CD4-positive, alpha-beta T cell treated with Interleukin-4 for 4 hours (primary cell): ENCODE results near the gene LELP1.

Experiments used
- DNase-seq: peaks from one replicate; pipeline ENCODE4 v3.0.0-alpha.2; 2020

Gene LELP1

DNA sequence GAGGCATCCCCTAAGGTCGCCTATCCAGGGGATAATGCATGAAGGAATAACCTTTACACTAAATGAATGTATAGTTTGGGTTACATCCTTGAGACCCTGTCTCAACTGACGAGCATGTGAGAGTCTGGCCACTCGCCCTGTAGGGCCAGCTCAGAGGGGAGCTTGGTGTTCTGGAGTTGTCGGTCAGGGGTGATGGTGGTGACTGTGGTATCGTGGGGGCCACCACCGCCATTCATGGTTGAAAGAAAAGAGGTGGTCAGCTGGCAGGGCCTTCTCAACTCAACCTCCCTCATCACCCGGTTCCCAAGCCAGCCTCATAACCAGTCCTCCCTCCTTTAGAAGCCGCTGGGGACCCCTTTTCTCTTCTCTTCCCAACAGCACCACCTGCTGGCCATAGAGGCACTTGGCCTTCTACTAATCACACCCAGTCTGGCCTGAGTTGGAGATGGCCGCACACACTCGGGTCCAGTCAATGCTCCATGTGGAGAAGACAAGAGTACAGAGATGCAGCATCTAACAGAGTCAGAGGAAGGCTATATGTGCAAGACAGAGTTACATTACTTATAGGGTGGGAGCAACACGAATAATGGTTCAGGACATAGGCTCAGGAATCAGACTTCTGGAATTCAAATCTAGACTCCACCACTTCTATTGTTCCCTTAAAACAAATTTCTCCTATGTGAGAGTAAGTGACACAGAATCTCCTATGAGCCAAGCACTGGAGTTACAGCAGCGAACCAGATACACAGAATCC is 26.0 kb downstream of the LELP1 start:
- peak; percentile 8 for DNase-seq

DNA sequence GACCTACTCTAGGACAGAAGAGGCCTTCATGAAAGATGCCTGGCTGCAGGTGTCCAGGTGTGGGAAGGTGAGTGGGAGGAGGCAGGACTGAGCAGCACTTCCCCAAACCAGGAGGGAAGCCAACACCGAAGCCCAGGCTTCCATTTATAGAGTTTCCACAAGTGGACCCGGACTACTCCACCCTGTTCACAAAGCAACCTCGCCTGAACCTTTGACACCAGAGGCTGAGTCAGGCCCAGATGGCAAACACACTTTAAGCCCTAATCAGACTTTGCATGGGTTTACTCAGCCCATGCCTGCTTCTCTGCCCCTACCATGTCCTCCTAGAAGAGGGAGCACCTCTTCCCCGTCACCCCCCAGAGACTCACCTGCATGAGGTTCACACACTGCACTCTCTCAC is 28.1 kb downstream of the LELP1 start:
- DNase-seq, result no peak

DNA sequence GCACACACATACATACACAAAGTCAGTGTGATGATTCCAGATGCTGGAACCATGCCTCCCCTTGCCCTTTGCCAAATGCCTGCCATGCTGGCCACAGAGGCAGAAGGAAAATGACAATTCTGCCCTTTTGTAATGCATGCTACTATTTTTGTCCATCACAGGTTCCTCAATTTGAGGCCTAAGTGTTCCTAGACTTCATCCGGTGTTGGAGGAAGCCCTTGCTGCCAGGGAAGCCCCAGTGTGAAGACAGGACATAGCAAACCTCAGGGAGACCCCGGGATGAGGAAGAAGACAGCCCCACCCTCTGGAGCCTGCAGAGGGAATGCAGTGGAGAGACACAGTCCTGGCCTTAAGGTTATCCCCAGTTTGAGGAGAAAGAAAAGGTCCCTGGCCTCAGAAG is 28.6 kb downstream of the LELP1 start:
- DNase-seq, result no peak

DNA sequence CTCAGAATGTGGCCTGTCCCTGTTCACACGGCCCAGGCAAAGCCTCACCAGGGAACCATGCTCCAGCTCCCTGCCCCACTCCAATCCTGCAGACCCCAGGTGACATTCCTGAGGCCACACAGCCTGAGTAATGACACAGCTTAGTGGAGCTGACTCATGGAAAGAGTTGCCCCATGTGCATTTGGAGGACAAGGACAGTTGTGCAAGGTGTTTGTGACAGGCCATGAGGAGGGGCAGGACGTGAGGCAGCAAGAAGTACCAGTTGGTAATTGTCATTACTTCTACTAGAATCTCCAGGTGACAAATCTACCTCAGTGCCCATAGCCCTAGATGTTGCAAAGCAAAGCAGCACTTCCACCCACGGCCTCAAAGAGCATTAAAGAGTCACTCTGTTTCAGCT is 29.3 kb downstream of the LELP1 start:
- DNase-seq, result no peak

DNA sequence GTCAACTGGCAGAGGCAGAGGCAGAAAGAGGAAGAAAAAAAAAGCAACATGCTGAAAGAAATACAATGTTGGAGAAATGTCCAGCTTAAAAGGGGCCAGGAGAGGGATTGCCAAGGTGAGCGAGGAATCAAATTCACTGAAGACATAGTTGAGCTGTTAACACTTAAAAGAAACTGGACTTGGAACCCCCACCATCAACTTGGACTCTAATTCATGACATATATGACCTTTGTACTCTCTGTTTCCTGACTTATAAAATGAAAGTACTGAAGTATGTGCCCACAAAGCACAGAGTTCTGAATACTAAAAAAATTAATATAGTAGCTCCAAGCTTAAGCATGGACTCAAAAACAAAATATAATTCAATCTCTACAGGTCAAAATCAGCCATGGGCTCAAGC is 30.2 kb downstream of the LELP1 start:
- DNase-seq, result no peak

DNA sequence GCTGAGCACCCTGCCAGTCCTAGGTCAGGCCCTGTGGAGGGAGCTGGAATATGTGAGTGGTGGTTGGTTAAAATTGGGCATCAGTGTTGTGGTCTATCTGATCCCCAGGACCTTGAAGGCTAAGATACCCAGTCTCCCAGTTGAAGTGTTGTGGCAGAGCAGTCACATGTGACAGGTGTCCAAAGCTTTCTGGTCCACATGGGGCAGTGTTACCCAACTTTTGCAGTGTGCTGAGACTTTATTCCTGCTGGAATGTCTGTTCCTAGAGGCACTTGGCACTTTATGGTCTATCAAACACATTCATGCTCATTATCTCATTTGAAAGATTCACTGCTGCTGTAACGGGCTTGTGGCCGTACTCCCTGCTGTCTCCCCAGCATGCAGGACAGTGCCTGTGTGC is 35.3 kb downstream of the LELP1 start:
- DNase-seq, result no peak

- DNase-seq, result no peak
Observed at GRCh38 chr1:153242160-153242559, 38.9 kb downstream of the LELP1 start.

- DNase-seq, result no peak
Observed at GRCh38 chr1:153245466-153245865, 42.2 kb downstream of the LELP1 start.

- no peak for DNase-seq
Observed at GRCh38 chr1:153246018-153246417, 42.8 kb downstream of the LELP1 start.

DNA sequence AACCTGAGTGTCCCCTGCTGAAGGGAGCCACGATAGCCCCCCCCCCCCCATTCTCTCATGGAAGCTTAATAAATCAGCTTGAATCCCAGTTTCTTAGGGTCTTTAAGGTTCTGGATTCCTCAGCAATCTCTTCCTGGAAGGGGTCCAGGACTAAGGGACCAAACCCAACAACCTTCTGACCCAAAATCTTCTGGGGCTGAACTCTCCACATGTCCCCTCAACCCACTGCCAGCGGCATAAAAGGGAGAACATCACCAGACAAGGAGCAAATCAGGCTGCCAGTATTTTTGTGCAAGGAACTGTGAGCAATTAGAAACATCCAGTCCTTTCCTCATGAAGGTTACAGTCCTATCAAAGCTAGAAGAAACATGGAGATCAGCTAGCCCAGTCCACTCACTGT is 43.6 kb downstream of the LELP1 start:
- no peak for DNase-seq

GRCh38 chr1:153248176-153248879 is 45.1 kb downstream of the LELP1 start:
- DNase-seq, result no peak

DNA sequence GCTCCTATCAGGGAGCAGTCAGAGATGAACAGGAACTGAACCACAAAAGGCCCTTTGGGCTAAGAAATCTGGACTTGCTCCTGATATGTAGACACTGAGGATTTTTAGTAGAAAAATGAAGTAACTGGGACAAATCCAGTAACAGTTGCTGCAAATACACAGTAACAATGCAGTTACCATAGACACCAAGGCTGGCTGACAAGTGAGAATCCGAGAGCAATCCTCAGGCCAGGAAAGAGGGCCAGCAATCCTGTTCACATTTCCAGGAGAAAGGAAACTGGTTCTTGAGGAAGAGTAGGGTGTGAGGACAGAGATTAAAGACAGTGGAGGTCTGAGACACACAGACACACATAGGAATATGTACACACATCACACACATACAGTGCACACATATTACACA is 46.9 kb downstream of the LELP1 start:
- no peak for DNase-seq

GRCh38 chr1:153251087-153251486 is 47.9 kb downstream of the LELP1 start:
- DNase-seq, result no peak

- DNase-seq, result no peak
Observed at GRCh38 chr1:153251562-153251961, 48.3 kb downstream of the LELP1 start.

GRCh38 chr1:153251988-153252387 is 48.8 kb downstream of the LELP1 start:
- DNase-seq, result no peak

- no peak for DNase-seq
Observed at GRCh38 chr1:153253076-153253475, 49.8 kb downstream of the LELP1 start.

GRCh38 chr1:153253693-153254092 is 50.5 kb downstream of the LELP1 start:
- DNase-seq, result no peak
